ENCODE measurements around the gene CDC42SE1.

The CDC42SE1 gene

GRCh38 chr1:151054971-151055547 lies 4.4 kb downstream of the CDC42SE1 start:
- in situ Hi-C loops (cut with MboI; ENCODE audit: low sequenced_read_pairs), result no loop called here

- in situ Hi-C loops (cut with MboI; ENCODE audit: low sequenced_read_pairs), result no loop called here
These were observed 7.9 kb downstream of the CDC42SE1 start for GRCh38 chr1:151051356-151052009.

- in situ Hi-C loops (cut with MboI; ENCODE audit: low sequenced_read_pairs), result no loop called here
These were observed 9.3 kb downstream of the CDC42SE1 start for GRCh38 chr1:151050051-151050688.

GRCh38 chr1:151049458-151049857 lies 10.0 kb downstream of the CDC42SE1 start:
- in situ Hi-C loops (cut with MboI; ENCODE audit: low sequenced_read_pairs), result no loop called here

GRCh38 chr1:151048645-151049032 lies 10.8 kb downstream of the CDC42SE1 start:
- in situ Hi-C loops (cut with MboI; ENCODE audit: low sequenced_read_pairs), result no loop called here

- in situ Hi-C loops (cut with MboI; ENCODE audit: low sequenced_read_pairs), result no loop called here
These were observed 11.3 kb downstream of the CDC42SE1 start for GRCh38 chr1:151047925-151048644.

- in situ Hi-C loops (cut with MboI; ENCODE audit: low sequenced_read_pairs), result no loop called here
These were observed 11.9 kb downstream of the CDC42SE1 start, which contains the start of gene C1orf56 for GRCh38 chr1:151047591-151047924. Gene C1orf56 (plus strand): TSS chr1:151047751. CDS start chr1:151047848, 97 bp downstream.

- in situ Hi-C loops (cut with MboI; ENCODE audit: low sequenced_read_pairs), result no loop called here
These were observed 16.3 kb downstream of the CDC42SE1 start for GRCh38 chr1:151043163-151043562.

GRCh38 chr1:151039521-151039920 lies 19.9 kb downstream of the CDC42SE1 start:
- in situ Hi-C loops (cut with MboI; ENCODE audit: low sequenced_read_pairs), result no loop called here

- in situ Hi-C loops (cut with MboI; ENCODE audit: low sequenced_read_pairs), result no loop called here
These were observed 22.4 kb downstream of the CDC42SE1 start for GRCh38 chr1:151037032-151037431.

- in situ Hi-C loops (cut with MboI; ENCODE audit: low sequenced_read_pairs), result no loop called here
These were observed 23.1 kb downstream of the CDC42SE1 start, which contains the start of gene BNIPL for GRCh38 chr1:151036356-151036755. Gene BNIPL (plus strand): TSS chr1:151036586. CDS start chr1:151036726, 140 bp downstream.

- in situ Hi-C loops (cut with MboI; ENCODE audit: low sequenced_read_pairs), result no loop called here
These were observed 24.3 kb downstream of the CDC42SE1 start for GRCh38 chr1:151035167-151035566.

GRCh38 chr1:151032164-151032563 lies 27.3 kb downstream of the CDC42SE1 start:
- in situ Hi-C loops (cut with MboI; ENCODE audit: low sequenced_read_pairs), result no loop called here

- in situ Hi-C loops (cut with MboI; ENCODE audit: low sequenced_read_pairs), result no loop called here
These were observed 33.0 kb downstream of the CDC42SE1 start for GRCh38 chr1:151026460-151026859.

- in situ Hi-C loops (cut with MboI; ENCODE audit: low sequenced_read_pairs), result no loop called here
These were observed 34.8 kb downstream of the CDC42SE1 start for GRCh38 chr1:151024540-151025146.

- in situ Hi-C loops (cut with MboI; ENCODE audit: low sequenced_read_pairs), result loop anchor here (10.0 kb wide), 1 partner anchor 141 kb away; the partner anchor contains the start of gene TNFAIP8L2
These were observed 45.9 kb downstream of the CDC42SE1 start for GRCh38 chr1:151013518-151013917.

GRCh38 chr1:151012684-151013471 lies 46.5 kb downstream of the CDC42SE1 start:
- in situ Hi-C loops (cut with MboI; ENCODE audit: low sequenced_read_pairs), result loop anchor here (10.0 kb wide), 1 partner anchor 142 kb away; the partner anchor contains the start of gene TNFAIP8L2

GRCh38 chr1:151011154-151011850 lies 48.1 kb downstream of the CDC42SE1 start:
- in situ Hi-C loops (cut with MboI; ENCODE audit: low sequenced_read_pairs), result loop anchor here (10.0 kb wide), 1 partner anchor 143 kb away; the partner anchor contains the start of gene TNFAIP8L2

GRCh38 chr1:151010346-151010726 lies 49.1 kb downstream of the CDC42SE1 start:
- in situ Hi-C loops (cut with MboI; ENCODE audit: low sequenced_read_pairs), result loop anchor here (10.0 kb wide), 1 partner anchor 144 kb away; the partner anchor contains the start of gene TNFAIP8L2
